Ovary (tissue), 3 donors: ENCODE measurements around the gene NUAK1.

Experiments
- CTCF ChIP-seq, 3 donors: fragments of 450-650 bp in 2 of 3; fragments of 200-600 bp in 1 of 3; IDR thresholded peaks; one replicate each; pipeline versions ENCODE4 v1.5.1 to v1.8.0; 2016 to 2022; ENCODE audit warnings: antibody characterized with exemption in 3 of 3, mild to moderate bottlenecking in 1 of 3
- EP300 ChIP-seq: sonication (generic); formaldehyde crosslinking; IDR thresholded peaks from one replicate; pipeline ENCODE4 v1.6.1; 2017; ENCODE audit warnings: antibody characterized with exemption
- POLR2A ChIP-seq: fragments of 450-650 bp; IDR thresholded peaks from one replicate; pipeline ENCODE4 v1.6.1; 2017; ENCODE audit warnings: antibody characterized with exemption, mild to moderate bottlenecking, moderate library complexity
- donor health status: DM: no; HTN: no; CAD: no.

- no peak for TF ChIP-seq POLR2A
- TF ChIP-seq CTCF (IDR thresholded peaks at IDR 0.05) = no peak
- no peak for TF ChIP-seq EP300
Observed at GRCh38 chr12:106108185-106108835, 30.4 kb downstream of the NUAK1 start.
